ENCODE measurements around the gene ZNF665.

GRCh38 chr19:53157626-53158025 is 35.5 kb downstream of the ZNF665 start:
- TF ChIP-seq POLR2A (IDR thresholded peaks at IDR 0.05; ENCODE audit: low read depth, low read length) (no peak), PBX3 (IDR thresholded peaks at IDR 0.05; ENCODE audit: insufficient replicate concordance, low read depth, low read length) (no peak), IRF5 (IDR thresholded peaks at IDR 0.05; ENCODE audit: borderline replicate concordance) (no peak), EGR1 (IDR thresholded peaks at IDR 0.05; ENCODE audit: borderline replicate concordance in 1 of 2, low read depth in 2 of 2, low read length in 2 of 2) (no peak), CTCF (IDR thresholded peaks at IDR 0.05 in 2 of 3, conservative IDR thresholded peaks at IDR 0.05 in 1 of 3; ENCODE audit: control insufficient read depth in 2 of 3, extremely low read depth in 1 of 3, insufficient read depth in 1 of 3, low read depth in 3 of 3, low read length in 3 of 3) (no peak), CHD2 (IDR thresholded peaks at IDR 0.05; ENCODE audit: borderline replicate concordance, low read depth, low read length) (no peak), BACH1 (IDR thresholded peaks at IDR 0.05; ENCODE audit: borderline replicate concordance) (no peak), MYC (IDR thresholded peaks at IDR 0.05; ENCODE audit: insufficient read depth, insufficient read length, insufficient replicate concordance, low read length, severe bottlenecking) (no peak), YY1 (IDR thresholded peaks at IDR 0.05; ENCODE audit: low read depth, low read length) (no peak), RAD51 (IDR thresholded peaks at IDR 0.05) (no peak)

Data from GM12878 (cell line).